Astrocyte (in vitro differentiated cells and primary cell): Measurements from ENCODE around the gene AIFM1. TPM values are rescaled to one million over a fixed set of nuclear protein-coding genes. Genes with fewer than 3 reads are reported as not detected.
A peak's percentile ranks its signal among the peaks of the same experiment; 100 is the strongest.

Experiments used
- DNase-seq: peaks from one replicate; pipeline ENCODE4 v3.0.0-alpha.2; 2010; ENCODE audit warnings: low read depth
- FAIRE-seq: peaks from 2 replicates; lab custom pipeline; 2011; peaks lifted over from hg19 to GRCh38; lab: Jason Lieb, UNC
- H2AFZ ChIP-seq: 2 replicates; pipeline ENCODE4 v1.6.0; 2012; ENCODE audit warnings: low read depth, low read length, inconsistent platforms
- H3K27ac ChIP-seq: 2 replicates; pipeline ENCODE4 v1.5.1; 2011; ENCODE audit warnings: low read depth, low read length, inconsistent platforms
- H3K27me3 ChIP-seq: 2 replicates; pipeline ENCODE4 v1.6.0; 2011; ENCODE audit warnings: low read length, inconsistent platforms; ENCODE audit not compliant: insufficient read depth
- H3K36me3 ChIP-seq: 2 replicates; pipeline ENCODE4 v1.5.1; 2011; ENCODE audit warnings: low read length, inconsistent platforms; ENCODE audit not compliant: insufficient read depth
- H3K4me1 ChIP-seq: 2 replicates; pipeline ENCODE4 v1.5.1; 2011; ENCODE audit warnings: low read length, inconsistent platforms; ENCODE audit not compliant: insufficient read depth
- H3K4me2 ChIP-seq: 2 replicates; pipeline ENCODE4 v1.6.0; 2012; ENCODE audit warnings: low read length, inconsistent platforms
- H3K4me3 ChIP-seq: 2 replicates; pipeline ENCODE4 v1.5.1; 2011; ENCODE audit warnings: low read depth, mild to moderate bottlenecking, low read length, inconsistent platforms; ENCODE audit not compliant: insufficient read depth
- H3K79me2 ChIP-seq: 2 replicates; pipeline ENCODE4 v1.6.0; 2012; ENCODE audit warnings: mild to moderate bottlenecking, low read length, inconsistent platforms; ENCODE audit not compliant: insufficient read depth
- H3K9ac ChIP-seq: 2 replicates; pipeline ENCODE4 v1.6.0; 2012; ENCODE audit warnings: mild to moderate bottlenecking, low read length, inconsistent platforms
- H3K9me3 ChIP-seq: 2 replicates; pipeline ENCODE4 v1.5.1; 2012; ENCODE audit warnings: low read depth, mild to moderate bottlenecking, low read length, inconsistent platforms; ENCODE audit not compliant: insufficient read depth
- H4K20me1 ChIP-seq: 2 replicates; pipeline ENCODE4 v1.6.0; 2012; ENCODE audit warnings: low read length, inconsistent platforms; ENCODE audit not compliant: insufficient read depth
- H3K27ac Mint-ChIP-seq: one replicate; pipeline ENCODE4 v1.8.0; 2021; ENCODE audit warnings: mild to moderate bottlenecking, mixed read lengths; ENCODE audit not compliant: unreplicated experiment
- H3K27me3 Mint-ChIP-seq: one replicate; pipeline ENCODE4 v1.8.0; 2021; ENCODE audit warnings: low read depth, mixed read lengths; ENCODE audit not compliant: unreplicated experiment
- H3K36me3 Mint-ChIP-seq: one replicate; pipeline ENCODE4 v1.8.0; 2021; ENCODE audit warnings: low read depth, mixed read lengths; ENCODE audit not compliant: unreplicated experiment
- H3K4me1 Mint-ChIP-seq: one replicate; pipeline ENCODE4 v1.8.0; 2021; ENCODE audit warnings: low read depth, mixed read lengths; ENCODE audit not compliant: unreplicated experiment
- H3K4me3 Mint-ChIP-seq: one replicate; pipeline ENCODE4 v1.8.0; 2021; ENCODE audit warnings: mild to moderate bottlenecking, moderate library complexity, mixed read lengths; ENCODE audit not compliant: unreplicated experiment
- H3K9me3 Mint-ChIP-seq: one replicate; pipeline ENCODE4 v1.8.0; 2021; ENCODE audit warnings: mild to moderate bottlenecking, mixed read lengths; ENCODE audit not compliant: unreplicated experiment
- EZH2 ChIP-seq: IDR thresholded peaks from 2 replicates; pipeline ENCODE4 v1.6.1; 2012; ENCODE audit warnings: mild to moderate bottlenecking, low read length, inconsistent platforms; ENCODE audit not compliant: insufficient read depth
- total RNA-seq: library from RNA; stranded (reverse); gene quantifications from 2 replicates; pipeline ENCODE4 v1.2.1, GENCODE V29; 2021
- TF ChIP-seq, protein P1 (sequence below): IDR thresholded peaks from 2 replicates; pipeline ENCODE4 v1.5.1; 2011; ENCODE audit warnings: low read depth, mild to moderate bottlenecking, inconsistent platforms, low read length, moderate library complexity; ENCODE audit not compliant: insufficient read depth

AIFM1 gene
- total RNA-seq, 1 donor from 2014 or later, result 38.1 TPM

DNA sequence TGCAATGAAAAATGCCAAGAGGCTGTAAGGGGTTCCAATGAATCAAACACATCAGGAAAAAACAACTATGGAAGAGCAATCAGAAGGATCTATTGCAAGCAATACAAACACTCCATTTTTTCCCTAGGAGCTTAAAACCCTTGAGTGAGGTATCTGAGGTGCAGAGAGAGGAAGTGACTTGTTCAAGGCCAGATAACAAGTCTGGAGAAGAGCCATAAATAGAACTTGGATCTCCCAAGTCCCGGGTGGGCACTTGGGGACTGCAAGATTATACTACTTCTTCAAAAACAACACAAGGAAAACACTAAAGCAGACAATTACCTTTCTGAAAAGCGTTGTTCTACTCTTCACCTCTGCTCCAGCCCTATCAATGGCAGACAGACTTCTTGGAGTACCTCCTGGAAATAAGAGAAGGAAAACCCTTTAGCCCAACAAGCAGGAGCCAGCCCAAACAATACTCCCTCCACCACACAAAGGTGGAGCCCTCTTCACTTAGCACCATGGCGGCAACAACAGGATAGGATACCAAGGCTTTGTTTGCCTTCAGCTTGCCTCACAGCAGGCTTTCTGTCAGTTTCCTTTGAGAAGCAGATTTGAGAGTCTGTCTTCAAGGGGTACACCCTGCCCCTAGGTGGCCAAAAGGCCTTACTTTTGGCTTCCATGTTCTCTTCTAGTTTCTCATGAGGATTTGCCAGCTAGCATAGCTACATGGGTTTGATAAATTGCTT is 26.0 kb downstream of the AIFM1 start:
- Mint-ChIP-seq H3K27ac (no peak overlapping the region), H3K4me3 (no peak overlapping the region), H3K36me3 (peaks cover 7% of the 10 kb centered on the region), H3K27me3 (no peaks in the 10 kb centered on the region), H3K9me3 (no peaks in the 10 kb centered on the region), H3K4me1 (peaks cover 7% of the 10 kb centered on the region)
- DNase-seq (no peak), FAIRE-seq (peak; percentile 26)
- Histone ChIP-seq H3K4me1 (no peaks in the 10 kb centered on the region), H3K27ac (no peak overlapping the region), H3K9ac (no peak overlapping the region), H3K27me3 (no peaks in the 10 kb centered on the region), H2AFZ (no peak overlapping the region), H3K36me3 (peaks cover 16% of the 10 kb centered on the region), H4K20me1 (no peaks in the 10 kb centered on the region), H3K4me3 (no peak overlapping the region), H3K9me3 (no peaks in the 10 kb centered on the region), H3K79me2 (no peaks in the 10 kb centered on the region), H3K4me2 (no peak overlapping the region)
- no peak for TF ChIP-seq EZH2
- TF ChIP-seq, protein P1, sequence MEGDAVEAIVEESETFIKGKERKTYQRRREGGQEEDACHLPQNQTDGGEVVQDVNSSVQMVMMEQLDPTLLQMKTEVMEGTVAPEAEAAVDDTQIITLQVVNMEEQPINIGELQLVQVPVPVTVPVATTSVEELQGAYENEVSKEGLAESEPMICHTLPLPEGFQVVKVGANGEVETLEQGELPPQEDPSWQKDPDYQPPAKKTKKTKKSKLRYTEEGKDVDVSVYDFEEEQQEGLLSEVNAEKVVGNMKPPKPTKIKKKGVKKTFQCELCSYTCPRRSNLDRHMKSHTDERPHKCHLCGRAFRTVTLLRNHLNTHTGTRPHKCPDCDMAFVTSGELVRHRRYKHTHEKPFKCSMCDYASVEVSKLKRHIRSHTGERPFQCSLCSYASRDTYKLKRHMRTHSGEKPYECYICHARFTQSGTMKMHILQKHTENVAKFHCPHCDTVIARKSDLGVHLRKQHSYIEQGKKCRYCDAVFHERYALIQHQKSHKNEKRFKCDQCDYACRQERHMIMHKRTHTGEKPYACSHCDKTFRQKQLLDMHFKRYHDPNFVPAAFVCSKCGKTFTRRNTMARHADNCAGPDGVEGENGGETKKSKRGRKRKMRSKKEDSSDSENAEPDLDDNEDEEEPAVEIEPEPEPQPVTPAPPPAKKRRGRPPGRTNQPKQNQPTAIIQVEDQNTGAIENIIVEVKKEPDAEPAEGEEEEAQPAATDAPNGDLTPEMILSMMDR, result no peak

DNA sequence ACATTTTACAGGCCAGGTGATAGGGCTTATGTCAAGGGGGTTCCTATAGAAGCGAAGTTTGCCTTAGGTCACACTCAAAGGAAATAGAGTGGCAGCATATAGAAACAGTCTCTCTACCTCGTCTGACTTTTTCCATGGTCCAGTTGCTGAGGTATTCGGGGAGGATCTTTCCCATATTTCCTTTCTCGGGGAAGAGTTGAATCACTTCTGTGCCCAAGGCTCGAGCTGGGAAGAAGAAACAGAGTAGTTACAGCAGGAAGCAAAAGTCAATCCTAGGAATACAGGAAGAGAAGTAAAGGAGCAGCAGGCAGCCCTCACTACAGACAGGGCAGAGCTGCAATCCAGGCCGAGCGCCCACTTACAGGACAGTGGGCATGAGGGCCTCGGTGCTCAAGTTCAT is 28.7 kb downstream of the AIFM1 start:
- Mint-ChIP-seq H3K27ac (no peak overlapping the region), H3K36me3 (peaks cover 2% of the 10 kb centered on the region), H3K4me3 (no peak overlapping the region), H3K27me3 (no peaks in the 10 kb centered on the region), H3K9me3 (no peaks in the 10 kb centered on the region), H3K4me1 (peaks cover 7% of the 10 kb centered on the region)
- Histone ChIP-seq H3K4me1 (no peaks in the 10 kb centered on the region), H3K27me3 (no peaks in the 10 kb centered on the region), H4K20me1 (no peaks in the 10 kb centered on the region), H3K4me3 (no peak overlapping the region), H2AFZ (no peak overlapping the region), H3K36me3 (peaks cover 19% of the 10 kb centered on the region), H3K9me3 (no peaks in the 10 kb centered on the region), H3K27ac (no peak overlapping the region), H3K9ac (no peak overlapping the region), H3K4me2 (no peak overlapping the region), H3K79me2 (no peaks in the 10 kb centered on the region)
- DNase-seq, result no peak
- no peak for FAIRE-seq
- TF ChIP-seq, protein P1, result no peak
- no peak for TF ChIP-seq EZH2

DNA sequence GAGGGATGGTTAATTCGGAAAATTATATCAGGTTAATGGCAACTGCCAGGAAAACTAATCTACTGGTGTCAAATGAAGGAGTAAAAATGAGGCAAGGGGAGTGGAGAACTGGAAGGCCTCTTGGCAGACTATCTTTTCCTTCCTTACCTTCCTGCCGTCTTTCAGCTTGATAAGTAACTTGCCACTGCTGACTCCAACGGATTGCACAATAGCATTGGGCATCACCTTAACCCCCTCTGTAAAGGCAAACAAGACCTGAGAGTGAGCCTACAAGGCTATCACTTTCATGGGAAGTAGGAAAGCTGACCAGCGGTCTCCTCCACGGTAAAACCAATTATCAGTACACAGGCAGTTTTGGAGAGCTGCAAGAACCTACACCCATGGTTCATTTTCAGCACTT is 29.1 kb downstream of the AIFM1 start:
- no peaks in the 10 kb centered on the region for H3K9me3 Mint-ChIP-seq

More for the DNA sequence above, 29.1 kb downstream of the AIFM1 start:
- Mint-ChIP-seq H3K4me1 (peaks cover 4% of the 10 kb centered on the region), H3K27ac (no peak overlapping the region), H3K4me3 (no peak overlapping the region), H3K36me3 (peaks cover 2% of the 10 kb centered on the region), H3K27me3 (no peaks in the 10 kb centered on the region)
- Histone ChIP-seq H3K79me2 (no peaks in the 10 kb centered on the region), H4K20me1 (no peaks in the 10 kb centered on the region), H3K4me1 (no peaks in the 10 kb centered on the region), H2AFZ (no peak overlapping the region), H3K4me3 (no peak overlapping the region), H3K36me3 (peaks cover 21% of the 10 kb centered on the region), H3K27ac (no peak overlapping the region), H3K4me2 (no peak overlapping the region), H3K9me3 (no peaks in the 10 kb centered on the region), H3K9ac (no peak overlapping the region), H3K27me3 (no peaks in the 10 kb centered on the region)
- TF ChIP-seq EZH2, result no peak
- TF ChIP-seq, protein P1, result no peak
- no peak for DNase-seq
- no peak for FAIRE-seq
